Right cardiac atrium (tissue), 5 donors: ENCODE data around the gene RAB3IP. TPM values are rescaled to one million over a fixed set of nuclear protein-coding genes. Genes with fewer than 3 reads are reported as not detected.
A peak's percentile ranks its signal among the peaks of the same experiment; 100 is the strongest.

ENCODE experiments used
- ATAC-seq, 2 donors: fragments of 200-7000 bp; cut with Tn5 transposase; one replicate each; pipeline versions ENCODE4 v1.8.0 to v1.9.1; 2020; ENCODE audit warnings: moderate library complexity in 2 of 2, mild to moderate bottlenecking in 1 of 2
- DNase-seq, 3 donors: peaks; one replicate each; pipeline ENCODE4 v3.0.0-alpha.2; 2020
- H3K27ac ChIP-seq: one replicate; pipeline ENCODE4 v1.5.1; 2013; ENCODE audit warnings: mild to moderate bottlenecking, low read length, control low read depth, moderate library complexity
- H3K27me3 ChIP-seq: one replicate; pipeline ENCODE4 v1.6.1; 2013; ENCODE audit not compliant: control insufficient read depth, insufficient read depth
- H3K4me1 ChIP-seq: one replicate; pipeline ENCODE4 v1.6.1; 2013; ENCODE audit warnings: low read length; ENCODE audit not compliant: control insufficient read depth, insufficient read depth
- H3K4me3 ChIP-seq: one replicate; pipeline ENCODE4 v1.5.1; 2013; ENCODE audit warnings: low read length, control low read depth
- H3K9me3 ChIP-seq: one replicate; pipeline ENCODE4 v1.6.1; 2013; ENCODE audit warnings: low read length; ENCODE audit not compliant: control insufficient read depth
- WGBS: extraction: QIAGEN DNeasy Blood & Tissue Kit; methylation state at CpG from one replicate; pipeline ENCODE4 v1.1.7; 2013; 5-methylcytosine and 5-hydroxymethylcytosine counted together
- intact Hi-C, 4 donors: fragments of 100-400 bp; cut with DNase I; formaldehyde crosslinking; loops; one replicate each; pipeline versions ENCODE4 v1.11.0 to v1.14.0; 2022 to 2023
- polyA plus RNA-seq: library from polyadenylated mRNA; stranded (reverse); fragments of 200-250 nt; gene quantifications from one replicate; pipeline ENCODE4 v1.2.3, GENCODE V29; 2013
- total RNA-seq, 4 donors: library from RNA; stranded (reverse); fragmentation: NEBNext Ultra II Directional; extraction: Animal tissue kit (Norgen Biotek cat#: 25700); gene quantifications; one replicate each; pipeline ENCODE4 v1.2.1, GENCODE V29; 2021
- donor health status: healthy with polysubstance abuse.
- donor health status: DM: no; HTN: yes; CAD: no.
- donor health status: DM: no; HTN: no; CAD: no.
- donor health status: DM: no; HTN: yes; CAD: no; lungs with severe emphysema.
- donor health status: DM: yes; HTN: yes; CAD: no.

Gene RAB3IP
- total and polyA plus RNA-seq, 5 donors: 14.8 to 24.8 (median 19.1) TPM

- DNase-seq (no peak), ATAC-seq (no peak)
- H3K27me3 ChIP-seq: no peaks in the 10 kb centered on the region
- H3K9me3 ChIP-seq: no peaks in the 10 kb centered on the region
- intact Hi-C loops: no loop called here
- H3K4me3 ChIP-seq: no peak overlapping the region
- no peak overlapping the region for H3K27ac ChIP-seq
- WGBS: 68% methylated on average over 3 of the region's 3 CpGs
- no peaks in the 10 kb centered on the region for H3K4me1 ChIP-seq
Measured at GRCh38 chr12:69714542-69714941, 24.1 kb upstream of the RAB3IP start.

DNA sequence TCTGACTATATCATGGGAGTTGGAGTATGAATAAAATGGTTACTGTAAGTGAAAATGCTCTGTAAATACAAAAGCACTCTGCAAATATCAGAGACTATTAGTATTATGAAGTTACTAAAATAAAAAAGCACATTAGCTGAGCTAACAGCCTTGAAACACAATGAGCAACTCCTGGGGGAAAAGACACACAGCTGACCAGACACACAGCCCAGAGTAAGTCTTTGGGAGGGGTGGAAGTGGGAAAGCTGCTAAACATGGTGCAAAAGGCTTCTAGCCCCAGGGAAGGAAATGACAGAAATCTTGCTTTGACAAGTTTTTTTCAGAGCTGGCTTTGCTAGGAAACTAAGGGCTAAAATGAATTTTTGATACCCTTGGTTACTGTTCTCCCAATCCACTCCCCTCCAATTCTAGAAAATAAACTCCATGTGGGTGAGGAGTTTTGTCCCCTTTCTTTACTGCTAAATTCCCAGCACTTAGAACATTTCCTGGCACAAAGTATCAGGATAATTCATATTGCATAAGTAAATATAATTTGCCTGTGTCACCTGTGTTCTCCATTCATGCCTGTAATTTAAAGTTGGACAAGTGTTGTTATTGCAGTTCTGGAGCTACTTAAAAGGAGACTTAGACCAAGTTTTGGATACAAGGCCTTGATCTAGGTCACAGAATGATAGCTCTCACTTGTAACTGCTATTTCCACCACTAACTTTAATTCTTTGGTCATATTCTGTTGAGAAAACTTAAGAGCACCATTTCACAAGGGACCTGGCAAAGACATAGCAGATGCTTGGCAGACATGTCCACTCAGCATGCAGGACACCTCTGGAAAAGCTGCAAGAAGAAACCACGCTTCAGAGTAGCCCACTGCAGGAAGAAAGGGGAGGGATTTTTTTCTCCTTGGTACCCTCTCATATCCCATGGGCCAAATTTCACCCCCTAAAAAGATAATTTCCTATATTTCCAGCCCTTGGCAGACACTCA is 19.0 kb upstream of the RAB3IP start:
- 31% methylated on average over 1 of the region's 1 CpG for WGBS
- H3K9me3 ChIP-seq: no peaks in the 10 kb centered on the region
- ATAC-seq (no peak), DNase-seq (no peak)
- H3K27me3 ChIP-seq: no peaks in the 10 kb centered on the region
- H3K4me3 ChIP-seq: no peak overlapping the region
- no peaks in the 10 kb centered on the region for H3K4me1 ChIP-seq
- no peak overlapping the region for H3K27ac ChIP-seq
- intact Hi-C loops: no loop called here

DNA sequence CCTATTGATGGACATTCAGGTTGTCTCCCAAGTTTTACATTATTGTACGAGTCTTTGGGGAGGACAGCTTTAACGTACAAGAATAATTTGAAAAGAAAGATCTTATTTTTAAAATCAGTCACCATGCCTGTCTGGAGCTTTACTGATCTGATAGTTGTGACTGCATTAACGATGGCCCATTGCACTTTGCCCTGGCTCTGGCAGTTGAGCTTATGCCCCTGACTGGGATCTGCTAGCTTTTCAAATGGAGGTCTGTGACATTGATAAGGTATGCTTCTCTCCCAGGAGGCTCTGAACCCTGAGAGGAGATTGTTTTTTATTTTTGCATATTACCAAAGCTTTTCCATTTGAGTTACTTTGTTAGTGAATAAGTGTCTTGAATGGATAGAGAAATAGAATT is 17.9 kb upstream of the RAB3IP start:
- Histone ChIP-seq H3K27me3 (no peaks in the 10 kb centered on the region), H3K4me3 (no peak overlapping the region), H3K9me3 (no peaks in the 10 kb centered on the region), H3K27ac (no peak overlapping the region), H3K4me1 (no peaks in the 10 kb centered on the region)
- intact Hi-C loops: no loop called here
- no peak for DNase-seq
- WGBS: 65% methylated on average over 3 of the region's 3 CpGs
- ATAC-seq: no peak

- DNase-seq: no peak
- H3K9me3 ChIP-seq: no peaks in the 10 kb centered on the region
- intact Hi-C loops: no loop called here
- ATAC-seq: no peak
- H3K27me3 ChIP-seq: no peaks in the 10 kb centered on the region
- WGBS: 45% methylated on average over 4 of the region's 4 CpGs
- H3K4me1 ChIP-seq: no peaks in the 10 kb centered on the region
- H3K27ac ChIP-seq: no peak overlapping the region
- no peak overlapping the region for H3K4me3 ChIP-seq
Measured at GRCh38 chr12:69726922-69727321, 11.7 kb upstream of the RAB3IP start.

DNA sequence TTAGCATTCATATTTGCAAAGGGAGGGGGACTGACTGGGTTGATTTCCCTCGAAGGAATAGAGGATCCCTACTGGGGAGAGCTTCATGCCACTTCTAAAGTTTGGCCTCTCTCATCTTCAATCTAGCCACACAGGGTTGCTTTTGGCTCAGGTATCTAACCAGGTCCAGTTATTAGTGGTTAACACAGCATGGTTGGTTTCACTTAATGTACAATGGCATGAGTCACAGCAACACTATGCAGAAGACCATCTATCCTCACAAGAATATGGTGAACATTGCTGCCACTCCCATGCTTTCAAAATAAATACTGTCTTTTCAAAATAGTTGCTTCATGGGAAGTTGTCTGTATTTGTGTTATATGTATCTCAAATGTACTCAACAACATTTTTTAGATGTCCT is 6.6 kb upstream of the RAB3IP start:
- no peak for ATAC-seq
- no peaks in the 10 kb centered on the region for H3K4me1 ChIP-seq
- no peak for DNase-seq
- no peaks in the 10 kb centered on the region for H3K9me3 ChIP-seq
- WGBS: 70% methylated on average over 1 of the region's 1 CpG
- intact Hi-C loops: no loop called here
- no peak overlapping the region for H3K27ac ChIP-seq
- no peaks in the 10 kb centered on the region for H3K27me3 ChIP-seq
- no peak overlapping the region for H3K4me3 ChIP-seq

DNA sequence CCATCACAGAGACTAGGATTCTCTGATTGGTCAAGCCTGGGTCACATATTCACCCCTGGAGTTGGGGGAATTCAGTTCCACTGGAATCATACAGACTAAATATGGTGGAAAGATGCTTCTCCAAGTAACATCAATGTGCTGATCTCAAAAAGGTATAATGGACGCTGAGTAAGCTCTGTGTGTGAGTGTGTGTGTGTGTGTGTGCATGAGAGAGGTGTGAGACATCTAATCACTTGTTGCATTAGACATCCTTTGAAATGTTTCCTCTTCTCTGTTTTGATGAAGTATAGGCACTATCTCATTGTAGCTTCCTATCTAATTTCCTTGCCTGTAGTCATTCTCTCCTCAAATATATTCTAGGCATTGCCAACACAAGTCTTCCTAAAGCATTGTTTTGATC is 5.0 kb upstream of the RAB3IP start:
- ATAC-seq (no peak), DNase-seq (no peak)
- H3K9me3 ChIP-seq: no peaks in the 10 kb centered on the region
- H3K27ac ChIP-seq: no peak overlapping the region
- H3K27me3 ChIP-seq: no peaks in the 10 kb centered on the region
- intact Hi-C loops: no loop called here
- H3K4me1 ChIP-seq: no peaks in the 10 kb centered on the region
- H3K4me3 ChIP-seq: no peak overlapping the region
- 59% methylated on average over 1 of the region's 1 CpG for WGBS

DNA sequence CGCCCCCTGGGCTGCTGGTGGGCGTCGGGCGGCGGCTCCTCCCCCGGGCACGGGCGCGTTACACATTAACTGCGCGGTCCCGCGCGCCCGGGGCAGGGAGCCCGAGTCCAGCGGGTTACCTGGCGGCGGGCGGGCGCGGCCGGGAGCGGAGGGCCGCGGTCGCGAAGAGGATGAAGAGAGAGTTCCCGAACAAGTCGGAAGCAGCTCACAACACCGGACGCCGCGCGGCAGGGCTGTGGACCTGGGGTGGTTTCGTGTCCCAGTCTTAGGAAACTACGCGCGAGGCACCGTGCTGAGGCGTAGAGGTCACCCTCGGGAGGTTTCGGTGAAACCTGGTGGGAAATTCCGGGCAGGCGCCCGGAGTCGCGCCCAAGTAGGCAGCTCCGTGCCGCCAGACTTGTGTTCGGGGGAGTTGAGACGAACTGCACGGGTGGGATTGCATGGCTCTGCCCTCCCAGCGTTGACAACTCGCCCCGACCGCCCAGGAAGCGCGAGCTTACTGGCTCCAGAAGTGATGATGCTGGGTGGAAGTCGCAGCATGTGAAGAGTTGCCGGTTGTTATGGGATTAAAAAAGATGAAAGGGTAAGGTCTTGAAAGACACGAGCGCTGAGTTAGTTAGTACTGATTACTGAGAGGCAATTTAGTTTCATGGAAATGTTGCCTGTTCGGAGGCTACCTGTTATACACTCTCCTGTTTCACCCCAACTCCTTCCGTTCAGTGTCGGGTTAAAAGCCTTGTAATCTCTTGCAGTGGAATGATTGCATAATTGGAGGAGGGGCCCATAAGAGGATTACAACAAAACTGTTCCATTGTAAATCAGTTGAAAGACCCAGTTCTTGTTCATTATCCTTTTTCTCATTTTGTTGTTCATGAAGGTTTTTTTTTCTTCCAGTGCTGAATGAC is 879 bp downstream of the RAB3IP start:
- intact Hi-C loops: no loop called here
- no peaks in the 10 kb centered on the region for H3K27me3 ChIP-seq
- H3K27ac ChIP-seq: peak overlapping the region; percentile 1
- ATAC-seq: peak; percentile 31 to 51
- H3K4me3 ChIP-seq: peak overlapping the region; percentile 91
- peak; percentile 28 to 74 (median 70) for DNase-seq
- under 1% methylated on average over 66 of the region's 66 CpGs for WGBS
- H3K4me1 ChIP-seq: no peaks in the 10 kb centered on the region
- no peaks in the 10 kb centered on the region for H3K9me3 ChIP-seq

DNA sequence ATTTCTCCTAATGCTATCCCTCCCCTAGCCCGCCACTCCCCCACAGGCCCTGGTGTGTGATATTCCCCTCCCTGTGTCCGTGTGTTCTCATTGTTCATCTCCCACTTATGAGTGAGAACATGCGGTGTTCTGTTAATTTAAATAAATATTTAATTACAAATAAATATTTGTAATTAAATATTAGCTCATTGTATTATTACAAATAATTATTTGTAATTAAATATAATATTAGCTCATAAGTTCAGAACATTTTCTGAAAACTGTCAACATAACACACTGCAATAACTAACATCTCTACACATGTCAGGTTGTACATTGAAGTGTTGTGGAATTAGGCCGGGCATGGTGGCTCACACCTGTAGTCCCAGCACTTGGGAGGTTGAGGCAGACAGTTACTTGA is 5.4 kb downstream of the RAB3IP start:
- Histone ChIP-seq H3K4me1 (no peaks in the 10 kb centered on the region), H3K27me3 (no peaks in the 10 kb centered on the region), H3K4me3 (no peak overlapping the region), H3K27ac (no peak overlapping the region), H3K9me3 (no peaks in the 10 kb centered on the region)
- intact Hi-C loops: no loop called here
- ATAC-seq (no peak), DNase-seq (no peak)
- WGBS: 82% methylated on average over 4 of the region's 4 CpGs

- DNase-seq: no peak
- no peak for ATAC-seq
- 82% methylated on average over 1 of the region's 1 CpG for WGBS
- H3K27ac ChIP-seq: no peak overlapping the region
- H3K27me3 ChIP-seq: no peaks in the 10 kb centered on the region
- H3K4me1 ChIP-seq: no peaks in the 10 kb centered on the region
- intact Hi-C loops: no loop called here
- H3K9me3 ChIP-seq: no peaks in the 10 kb centered on the region
- no peak overlapping the region for H3K4me3 ChIP-seq
Measured at GRCh38 chr12:69751476-69751875, 12.8 kb downstream of the RAB3IP start.

DNA sequence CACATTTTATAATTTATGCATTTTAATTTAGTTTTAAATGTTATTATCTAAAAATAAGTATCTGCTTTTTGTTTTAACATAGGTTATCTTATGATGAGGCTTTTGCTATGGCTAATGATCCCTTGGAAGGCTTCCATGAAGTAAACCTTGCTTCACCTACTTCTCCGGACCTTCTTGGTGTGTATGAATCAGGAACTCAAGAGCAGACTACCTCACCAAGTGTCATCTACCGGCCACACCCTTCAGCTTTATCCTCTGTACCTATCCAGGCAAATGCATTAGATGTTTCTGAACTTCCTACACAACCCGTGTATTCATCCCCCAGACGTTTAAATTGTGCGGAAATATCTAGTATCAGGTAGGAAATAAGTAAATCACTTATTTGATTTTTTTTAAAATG is 16.6 kb downstream of the RAB3IP start:
- no peaks in the 10 kb centered on the region for H3K9me3 ChIP-seq
- no peak overlapping the region for H3K4me3 ChIP-seq
- intact Hi-C loops: no loop called here
- DNase-seq: no peak
- H3K27ac ChIP-seq: no peak overlapping the region
- WGBS: 91% methylated on average over 5 of the region's 5 CpGs
- no peaks in the 10 kb centered on the region for H3K27me3 ChIP-seq
- H3K4me1 ChIP-seq: no peaks in the 10 kb centered on the region
- no peak for ATAC-seq
